ENCODE measurements around the gene RGSL1.

The RGSL1 gene

DNA sequence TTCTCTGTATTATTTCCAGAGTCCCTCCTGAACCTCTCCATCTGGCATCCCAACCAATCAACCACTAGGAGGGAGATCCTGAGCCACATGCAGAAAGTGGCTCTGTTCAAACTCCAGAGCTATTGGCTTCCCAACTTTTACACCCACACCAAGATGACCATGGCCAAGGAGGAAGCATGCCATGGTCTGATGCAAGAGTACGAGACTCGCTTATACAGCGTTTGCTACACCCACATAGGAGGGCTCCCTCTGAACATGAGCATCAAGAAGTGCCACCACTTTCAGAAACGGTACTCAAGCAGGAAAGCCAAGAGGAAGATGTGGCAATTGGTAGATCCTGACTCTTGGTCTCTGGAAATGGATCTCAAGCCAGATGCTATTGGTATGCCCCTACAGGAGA, 23.6 kb downstream of the RGSL1 start:
- TF ChIP-seq, protein P1, sequence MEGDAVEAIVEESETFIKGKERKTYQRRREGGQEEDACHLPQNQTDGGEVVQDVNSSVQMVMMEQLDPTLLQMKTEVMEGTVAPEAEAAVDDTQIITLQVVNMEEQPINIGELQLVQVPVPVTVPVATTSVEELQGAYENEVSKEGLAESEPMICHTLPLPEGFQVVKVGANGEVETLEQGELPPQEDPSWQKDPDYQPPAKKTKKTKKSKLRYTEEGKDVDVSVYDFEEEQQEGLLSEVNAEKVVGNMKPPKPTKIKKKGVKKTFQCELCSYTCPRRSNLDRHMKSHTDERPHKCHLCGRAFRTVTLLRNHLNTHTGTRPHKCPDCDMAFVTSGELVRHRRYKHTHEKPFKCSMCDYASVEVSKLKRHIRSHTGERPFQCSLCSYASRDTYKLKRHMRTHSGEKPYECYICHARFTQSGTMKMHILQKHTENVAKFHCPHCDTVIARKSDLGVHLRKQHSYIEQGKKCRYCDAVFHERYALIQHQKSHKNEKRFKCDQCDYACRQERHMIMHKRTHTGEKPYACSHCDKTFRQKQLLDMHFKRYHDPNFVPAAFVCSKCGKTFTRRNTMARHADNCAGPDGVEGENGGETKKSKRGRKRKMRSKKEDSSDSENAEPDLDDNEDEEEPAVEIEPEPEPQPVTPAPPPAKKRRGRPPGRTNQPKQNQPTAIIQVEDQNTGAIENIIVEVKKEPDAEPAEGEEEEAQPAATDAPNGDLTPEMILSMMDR (IDR thresholded peaks at IDR 0.05; ENCODE audit: low read depth, low read length, poor library complexity, severe bottlenecking) = no peak
- no peak for TF ChIP-seq EZH2phosphoT487 (IDR thresholded peaks at IDR 0.05; ENCODE audit: borderline replicate concordance, low read length)
- Histone ChIP-seq H3K4me2 (ENCODE audit: low read length) (no peak overlapping the region), H3K27ac (ENCODE audit: low read depth, low read length) (no peak overlapping the region), H3K4me1 (ENCODE audit: control insufficient read depth, low read length) (no peaks in the 10 kb centered on the region), H3K27me3 (ENCODE audit: control insufficient read depth, low read length) (peaks cover 4% of the 10 kb centered on the region; the same call in 1 of the 2 replicates), H3F3A (ENCODE audit: control insufficient read depth, insufficient read depth) (no peaks in the 10 kb centered on the region), H3K9me2 (replicated peaks; ENCODE audit: control insufficient read depth, low read length) (no peaks in the 10 kb centered on the region), H3K9me3 (ENCODE audit: control insufficient read depth, insufficient read depth, low read length) (no peaks in the 10 kb centered on the region), H3K36me3 (ENCODE audit: control insufficient read depth, low read length) (no peaks in the 10 kb centered on the region), H3K4me3 (ENCODE audit: low read length) (no peak overlapping the region), H4K20me1 (ENCODE audit: control insufficient read depth, insufficient read depth, low read depth, low read length) (no peaks in the 10 kb centered on the region), H3K79me2 (ENCODE audit: control insufficient read depth, low read length) (no peaks in the 10 kb centered on the region)

DNA sequence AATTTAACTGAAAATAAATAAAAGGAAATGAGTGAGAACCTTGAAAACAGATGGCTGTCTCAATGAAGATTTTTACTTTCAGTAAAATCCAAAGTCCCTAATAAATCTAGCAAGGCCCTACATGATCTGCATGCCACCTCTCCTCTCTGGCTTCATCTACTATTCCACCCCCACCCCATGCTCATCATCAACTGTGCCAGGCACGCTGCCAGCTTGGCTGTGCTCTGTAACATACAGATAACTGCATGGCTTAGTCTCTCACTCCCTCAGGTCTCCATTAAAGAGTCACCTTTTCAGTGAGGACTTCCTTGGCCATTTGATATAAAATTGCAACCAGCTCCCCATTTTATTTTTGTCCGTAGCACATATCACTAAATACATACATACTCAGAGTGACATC, 26.7 kb downstream of the RGSL1 start:
- no peak overlapping the region for H3K4me3 ChIP-seq (ENCODE audit: low read length)
- no peaks in the 10 kb centered on the region for H3K79me2 ChIP-seq (ENCODE audit: control insufficient read depth, low read length)
- no peaks in the 10 kb centered on the region for H3K9me3 ChIP-seq (ENCODE audit: control insufficient read depth, insufficient read depth, low read length)
- no peaks in the 10 kb centered on the region for H3K36me3 ChIP-seq (ENCODE audit: control insufficient read depth, low read length)
- H3K4me2 ChIP-seq (ENCODE audit: low read length) = no peak overlapping the region
- peaks cover 4% of the 10 kb centered on the region; the same call in 1 of the 2 replicates for H3K27me3 ChIP-seq (ENCODE audit: control insufficient read depth, low read length)
- H3K27ac ChIP-seq (ENCODE audit: low read depth, low read length) = no peak overlapping the region
- TF ChIP-seq EZH2phosphoT487 (IDR thresholded peaks at IDR 0.05; ENCODE audit: borderline replicate concordance, low read length) = no peak
- TF ChIP-seq, protein P1 (IDR thresholded peaks at IDR 0.05; ENCODE audit: low read depth, low read length, poor library complexity, severe bottlenecking) = no peak
- H3K4me1 ChIP-seq (ENCODE audit: control insufficient read depth, low read length) = no peaks in the 10 kb centered on the region
- H3F3A ChIP-seq (ENCODE audit: control insufficient read depth, insufficient read depth) = no peaks in the 10 kb centered on the region
- H3K9me2 ChIP-seq (replicated peaks; ENCODE audit: control insufficient read depth, low read length) = no peaks in the 10 kb centered on the region
- no peaks in the 10 kb centered on the region for H4K20me1 ChIP-seq (ENCODE audit: control insufficient read depth, insufficient read depth, low read depth, low read length)

DNA sequence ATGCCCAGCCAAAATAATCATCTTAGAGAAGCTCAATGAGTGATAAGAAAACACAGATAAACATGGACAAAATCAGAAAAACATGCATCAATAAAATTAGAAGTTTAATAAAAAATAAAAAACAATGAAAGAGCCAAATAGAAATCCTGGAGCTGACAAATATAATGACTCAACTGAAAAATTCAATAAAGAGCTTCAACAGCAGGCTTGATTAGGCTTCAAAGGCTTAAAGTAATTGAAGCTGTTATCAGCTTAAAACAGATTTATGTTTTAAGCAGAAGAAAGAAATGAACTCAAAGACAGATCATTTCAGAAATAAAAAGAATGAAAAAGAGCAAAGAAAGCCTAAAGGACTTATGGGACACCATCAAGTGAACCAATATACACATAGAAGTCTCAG, 28.3 kb downstream of the RGSL1 start:
- no peaks in the 10 kb centered on the region for H3K4me1 ChIP-seq (ENCODE audit: control insufficient read depth, low read length)
- H3K9me2 ChIP-seq (replicated peaks; ENCODE audit: control insufficient read depth, low read length) = no peaks in the 10 kb centered on the region
- H3K36me3 ChIP-seq (ENCODE audit: control insufficient read depth, low read length) = no peaks in the 10 kb centered on the region
- H3F3A ChIP-seq (ENCODE audit: control insufficient read depth, insufficient read depth) = no peaks in the 10 kb centered on the region
- H3K79me2 ChIP-seq (ENCODE audit: control insufficient read depth, low read length) = no peaks in the 10 kb centered on the region
- no peak overlapping the region for H3K27ac ChIP-seq (ENCODE audit: low read depth, low read length)
- no peaks in the 10 kb centered on the region for H3K9me3 ChIP-seq (ENCODE audit: control insufficient read depth, insufficient read depth, low read length)
- TF ChIP-seq, protein P1 (IDR thresholded peaks at IDR 0.05; ENCODE audit: low read depth, low read length, poor library complexity, severe bottlenecking) = no peak
- TF ChIP-seq EZH2phosphoT487 (IDR thresholded peaks at IDR 0.05; ENCODE audit: borderline replicate concordance, low read length) = no peak
- no peaks in the 10 kb centered on the region for H4K20me1 ChIP-seq (ENCODE audit: control insufficient read depth, insufficient read depth, low read depth, low read length)
- H3K27me3 ChIP-seq (ENCODE audit: control insufficient read depth, low read length) = no peaks in the 10 kb centered on the region
- no peak overlapping the region for H3K4me2 ChIP-seq (ENCODE audit: low read length)
- H3K4me3 ChIP-seq (ENCODE audit: low read length) = no peak overlapping the region
